GM19035 (cell line): ENCODE results near the gene RNF26.
A peak's percentile ranks its signal among the peaks of the same experiment; 100 is the strongest.

Experiments
- ATAC-seq: cut with Tn5 transposase; IDR thresholded peaks from one replicate; pipeline ENCODE4 v1.9.1; 2021; ENCODE audit not compliant: unreplicated experiment

RNF26 gene

GRCh38 chr11:119350302-119350701 is 16.0 kb downstream of the RNF26 start:
- no peak for ATAC-seq

- no peak for ATAC-seq
These were observed 16.9 kb downstream of the RNF26 start for GRCh38 chr11:119351232-119351631.

GRCh38 chr11:119352857-119353260 is 18.5 kb downstream of the RNF26 start:
- ATAC-seq: no peak

GRCh38 chr11:119355091-119355843 is 20.9 kb downstream of the RNF26 start:
- no peak for ATAC-seq

- ATAC-seq: peak; percentile 76
These were observed 22.2 kb downstream of the RNF26 start for GRCh38 chr11:119356349-119357031.

GRCh38 chr11:119357074-119357473 is 22.7 kb downstream of the RNF26 start:
- no peak for ATAC-seq

GRCh38 chr11:119359365-119360214 is 25.3 kb downstream of the RNF26 start:
- no peak for ATAC-seq

- no peak for ATAC-seq
These were observed 26.9 kb downstream of the RNF26 start for GRCh38 chr11:119361056-119361787.

- no peak for ATAC-seq
These were observed 27.8 kb downstream of the RNF26 start for GRCh38 chr11:119361941-119362725.

- no peak for ATAC-seq
These were observed 28.4 kb downstream of the RNF26 start for GRCh38 chr11:119362741-119363080.

GRCh38 chr11:119363081-119363850 is 28.9 kb downstream of the RNF26 start:
- ATAC-seq: no peak

- ATAC-seq: peak; percentile 67
These were observed 29.7 kb downstream of the RNF26 start for GRCh38 chr11:119363851-119364590.

- no peak for ATAC-seq
These were observed 30.8 kb downstream of the RNF26 start for GRCh38 chr11:119365071-119365591.

- ATAC-seq: no peak
These were observed 32.6 kb downstream of the RNF26 start for GRCh38 chr11:119366690-119367620.

- no peak for ATAC-seq
These were observed 33.4 kb downstream of the RNF26 start for GRCh38 chr11:119367661-119368120.

- no peak for ATAC-seq
These were observed 34.1 kb downstream of the RNF26 start for GRCh38 chr11:119368121-119369034.
